DND-41 (cell line): Measurements from ENCODE around the gene NLRP3.

Source experiments
- ATAC-seq: fragments of 200-7000 bp; cut with Tn5 transposase; 3 replicates; pipeline ENCODE4 v1.9.1; 2021; ENCODE audit warnings: low read depth; ENCODE audit not compliant: insufficient read depth
- DNase-seq: peaks from one replicate; pipeline ENCODE4 v3.0.0-alpha.2; 2020
- H2AFZ ChIP-seq: 2 replicates; pipeline ENCODE4 v1.6.0; 2012; ENCODE audit warnings: low read depth, low read length
- H3K27ac ChIP-seq: 2 replicates; pipeline ENCODE4 v1.5.1; 2012; ENCODE audit warnings: low read length, inconsistent platforms
- H3K27me3 ChIP-seq: fragments of 200-600 bp; sonication (generic); 2 replicates; pipeline ENCODE4 v1.6.0; 2012; ENCODE audit warnings: low read length, mild to moderate bottlenecking, inconsistent platforms; ENCODE audit not compliant: insufficient read depth, poor library complexity
- H3K36me3 ChIP-seq: 2 replicates; pipeline ENCODE4 v1.5.1; 2012; ENCODE audit warnings: low read length, inconsistent platforms; ENCODE audit not compliant: insufficient read depth
- H3K4me1 ChIP-seq: 2 replicates; pipeline ENCODE4 v1.5.1; 2012; ENCODE audit warnings: mild to moderate bottlenecking, low read length; ENCODE audit not compliant: insufficient read depth
- H3K4me2 ChIP-seq: 2 replicates; pipeline ENCODE4 v1.6.0; 2012; ENCODE audit warnings: mild to moderate bottlenecking, moderate library complexity, low read length, inconsistent platforms; ENCODE audit not compliant: insufficient read depth
- H3K4me3 ChIP-seq, 2 experiments: fragments of 200-600 bp in 1 of 2; shearing (Covaris generic) in 1 of 2; 2 replicates each; pipeline ENCODE4 v1.5.1; 2012 to 2016; ENCODE audit warnings: inconsistent platforms in 2 of 2, low read length in 2 of 2, mild to moderate bottlenecking in 2 of 2, low read depth in 1 of 2, moderate library complexity in 1 of 2
- H3K79me2 ChIP-seq: 2 replicates; pipeline ENCODE4 v1.6.0; 2012; ENCODE audit warnings: low read length, inconsistent platforms; ENCODE audit not compliant: insufficient read depth
- H3K9ac ChIP-seq: 2 replicates; pipeline ENCODE4 v1.6.0; 2012; ENCODE audit warnings: low read depth, mild to moderate bottlenecking, inconsistent platforms, low read length, moderate library complexity
- H3K9me3 ChIP-seq: 2 replicates; pipeline ENCODE4 v1.5.1; 2012; ENCODE audit warnings: low read length, moderate library complexity, mild to moderate bottlenecking, inconsistent platforms; ENCODE audit not compliant: insufficient read depth, severe bottlenecking
- H4K20me1 ChIP-seq: 2 replicates; pipeline ENCODE4 v1.6.0; 2012; ENCODE audit warnings: low read length; ENCODE audit not compliant: insufficient read depth
- EZH2 ChIP-seq: IDR thresholded peaks from 3 replicates; pipeline ENCODE4 v1.6.1; 2012; ENCODE audit warnings: borderline replicate concordance, low read depth, mild to moderate bottlenecking, moderate library complexity, low read length, inconsistent platforms; ENCODE audit not compliant: severe bottlenecking
- TF ChIP-seq, protein P1 (sequence below): IDR thresholded peaks from 2 replicates; pipeline ENCODE4 v1.5.1; 2012; ENCODE audit warnings: borderline replicate concordance, low read length, moderate library complexity, mild to moderate bottlenecking; ENCODE audit not compliant: poor library complexity, severe bottlenecking; ENCODE audit errors: extremely low read depth

The NLRP3 gene

GRCh38 chr1:247447162-247447909 lies 31.4 kb downstream of the NLRP3 start:
- Histone ChIP-seq H3K4me3 (no peak overlapping the region), H3K9me3 (no peaks in the 10 kb centered on the region)
- no peak for ATAC-seq

DNA sequence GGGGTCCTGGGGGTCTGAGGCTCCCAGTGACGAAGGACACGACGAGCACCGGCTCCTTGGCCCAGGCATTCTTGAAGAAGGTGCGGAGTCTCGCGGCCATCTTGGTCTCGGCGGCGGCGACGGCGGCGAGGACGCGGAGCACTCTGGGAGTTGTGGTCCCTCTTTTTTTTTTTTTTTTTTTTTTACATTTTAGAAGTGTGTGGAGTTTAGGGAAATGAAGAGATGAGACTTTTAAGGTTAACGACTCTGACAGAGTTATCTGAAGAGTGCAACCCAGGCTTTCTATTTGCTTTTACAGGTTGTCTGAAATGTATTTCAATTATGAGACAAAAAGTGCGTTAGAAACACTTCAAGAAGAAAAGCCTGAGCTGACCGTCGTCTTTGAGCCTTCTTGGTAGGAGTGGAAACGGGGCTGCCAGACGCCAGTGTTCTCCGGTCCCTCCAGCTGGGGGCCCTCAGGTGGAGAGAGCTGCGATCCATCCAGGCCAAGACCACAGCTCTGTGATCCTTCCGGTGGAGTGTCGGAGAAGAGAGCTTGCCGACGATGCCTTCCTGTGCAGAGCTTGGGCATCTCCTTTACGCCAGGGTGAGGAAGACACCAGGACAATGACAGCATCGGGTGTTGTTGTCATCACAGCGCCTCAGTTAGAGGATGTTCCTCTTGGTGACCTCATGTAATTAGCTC lies 32.3 kb downstream of the NLRP3 start:
- TF ChIP-seq, protein P1, sequence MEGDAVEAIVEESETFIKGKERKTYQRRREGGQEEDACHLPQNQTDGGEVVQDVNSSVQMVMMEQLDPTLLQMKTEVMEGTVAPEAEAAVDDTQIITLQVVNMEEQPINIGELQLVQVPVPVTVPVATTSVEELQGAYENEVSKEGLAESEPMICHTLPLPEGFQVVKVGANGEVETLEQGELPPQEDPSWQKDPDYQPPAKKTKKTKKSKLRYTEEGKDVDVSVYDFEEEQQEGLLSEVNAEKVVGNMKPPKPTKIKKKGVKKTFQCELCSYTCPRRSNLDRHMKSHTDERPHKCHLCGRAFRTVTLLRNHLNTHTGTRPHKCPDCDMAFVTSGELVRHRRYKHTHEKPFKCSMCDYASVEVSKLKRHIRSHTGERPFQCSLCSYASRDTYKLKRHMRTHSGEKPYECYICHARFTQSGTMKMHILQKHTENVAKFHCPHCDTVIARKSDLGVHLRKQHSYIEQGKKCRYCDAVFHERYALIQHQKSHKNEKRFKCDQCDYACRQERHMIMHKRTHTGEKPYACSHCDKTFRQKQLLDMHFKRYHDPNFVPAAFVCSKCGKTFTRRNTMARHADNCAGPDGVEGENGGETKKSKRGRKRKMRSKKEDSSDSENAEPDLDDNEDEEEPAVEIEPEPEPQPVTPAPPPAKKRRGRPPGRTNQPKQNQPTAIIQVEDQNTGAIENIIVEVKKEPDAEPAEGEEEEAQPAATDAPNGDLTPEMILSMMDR = no peak
- TF ChIP-seq EZH2 = no peak
- no peak overlapping the region for H3K4me2 ChIP-seq
- no peak for DNase-seq
- no peak overlapping the region for H3K4me3 ChIP-seq
- H3K4me1 ChIP-seq = no peaks in the 10 kb centered on the region
- H3K27me3 ChIP-seq = peaks cover 4% of the 10 kb centered on the region
- H3K9ac ChIP-seq = no peak overlapping the region
- no peaks in the 10 kb centered on the region for H3K36me3 ChIP-seq
- H3K27ac ChIP-seq = no peak overlapping the region
- H2AFZ ChIP-seq = no peak overlapping the region
- ATAC-seq = no peak
- H4K20me1 ChIP-seq = no peaks in the 10 kb centered on the region
- no peaks in the 10 kb centered on the region for H3K79me2 ChIP-seq
- no peaks in the 10 kb centered on the region for H3K9me3 ChIP-seq

More at GRCh38 chr1:247447162-247447909, 31.4 kb downstream of the NLRP3 start:
- no peaks in the 10 kb centered on the region for H3K4me1 ChIP-seq
- no peaks in the 10 kb centered on the region for H4K20me1 ChIP-seq
- TF ChIP-seq, protein P1 = no peak
- TF ChIP-seq EZH2 = no peak
- no peak overlapping the region for H3K4me2 ChIP-seq
- no peak for DNase-seq
- H3K27me3 ChIP-seq = peaks cover 4% of the 10 kb centered on the region
- no peaks in the 10 kb centered on the region for H3K36me3 ChIP-seq
- H3K9ac ChIP-seq = no peak overlapping the region
- no peaks in the 10 kb centered on the region for H3K79me2 ChIP-seq
- H3K27ac ChIP-seq = no peak overlapping the region
- H2AFZ ChIP-seq = no peak overlapping the region

- H3K36me3 ChIP-seq = no peaks in the 10 kb centered on the region
- H3K27ac ChIP-seq = no peak overlapping the region
- H2AFZ ChIP-seq = no peak overlapping the region
- H3K4me1 ChIP-seq = no peaks in the 10 kb centered on the region
- no peak overlapping the region for H3K4me2 ChIP-seq
- H3K27me3 ChIP-seq = peaks cover 7% of the 10 kb centered on the region
- H3K9ac ChIP-seq = no peak overlapping the region
- TF ChIP-seq, protein P1 = no peak
- TF ChIP-seq EZH2 = no peak
- no peaks in the 10 kb centered on the region for H4K20me1 ChIP-seq
- DNase-seq (no peak), ATAC-seq (no peak)
- no peaks in the 10 kb centered on the region for H3K79me2 ChIP-seq
- H3K9me3 ChIP-seq = no peaks in the 10 kb centered on the region
- H3K4me3 ChIP-seq = no peak overlapping the region
These were observed 35.5 kb downstream of the NLRP3 start for GRCh38 chr1:247451388-247452010.
